Loucy (cell line): Measurements from ENCODE around the gene BAZ1A.

Experiments used
- H2AFZ ChIP-seq: fragments of 200-600 bp; sonication (generic); 2 replicates; pipeline ENCODE4 v1.6.0; 2016; ENCODE audit warnings: antibody characterized with exemption, mild to moderate bottlenecking, low read length, moderate library complexity
- H3F3A ChIP-seq: fragments of 200-600 bp; 2 replicates; pipeline ENCODE4 v1.6.0; 2016; ENCODE audit warnings: antibody characterized with exemption, low read depth, mild to moderate bottlenecking
- H3K27me3 ChIP-seq: fragments of 200-600 bp; sonication (generic); 2 replicates; pipeline ENCODE4 v1.6.1; 2014; ENCODE audit warnings: low read length, mild to moderate bottlenecking; ENCODE audit not compliant: insufficient read depth, poor library complexity, severe bottlenecking
- H3K36me3 ChIP-seq: fragments of 200-600 bp; sonication (generic); 2 replicates; pipeline ENCODE4 v1.6.1; 2016; ENCODE audit warnings: low read length; ENCODE audit not compliant: insufficient read depth
- H3K4me1 ChIP-seq: fragments of 200-600 bp; sonication (generic); 2 replicates; pipeline ENCODE4 v1.5.1; 2014; ENCODE audit warnings: low read length, mild to moderate bottlenecking; ENCODE audit not compliant: insufficient read depth, poor library complexity, severe bottlenecking
- H3K4me2 ChIP-seq: fragments of 200-600 bp; sonication (generic); 2 replicates; pipeline ENCODE4 v1.6.0; 2014; ENCODE audit warnings: antibody characterized with exemption, low read length, low read depth, mild to moderate bottlenecking; ENCODE audit not compliant: poor library complexity, severe bottlenecking
- H3K4me3 ChIP-seq: fragments of 200-600 bp; sonication (generic); 2 replicates; pipeline ENCODE4 v1.5.1; 2014; ENCODE audit warnings: low read length, mild to moderate bottlenecking, mixed read lengths; ENCODE audit not compliant: poor library complexity, severe bottlenecking
- H3K79me2 ChIP-seq: fragments of 200-600 bp; sonication (generic); 2 replicates; pipeline ENCODE4 v1.6.1; 2014; ENCODE audit warnings: low read length; ENCODE audit not compliant: insufficient read depth
- H3K9ac ChIP-seq: fragments of 200-600 bp; sonication (generic); 2 replicates; pipeline ENCODE4 v1.6.0; 2014; ENCODE audit warnings: mild to moderate bottlenecking, low read depth, low read length, moderate library complexity; ENCODE audit not compliant: poor library complexity, severe bottlenecking
- H3K9me2 ChIP-seq: fragments of 200-600 bp; sonication (generic); replicated peaks from 2 replicates; pipeline ENCODE4 v1.6.1; 2016; ENCODE audit warnings: low read depth, low read length, mixed read lengths
- H3K9me3 ChIP-seq: fragments of 200-600 bp; sonication (generic); 2 replicates; pipeline ENCODE4 v1.6.1; 2014; ENCODE audit warnings: mild to moderate bottlenecking, antibody characterized with exemption, low read length, low read depth; ENCODE audit not compliant: insufficient read depth
- H4K20me1 ChIP-seq: fragments of 200-600 bp; sonication (generic); 2 replicates; pipeline ENCODE4 v1.6.0; 2014; ENCODE audit warnings: antibody characterized with exemption, low read length, mild to moderate bottlenecking; ENCODE audit not compliant: insufficient read depth, poor library complexity, severe bottlenecking
- CTCF ChIP-seq: fragments of 200-600 bp; sonication (generic); conservative IDR thresholded peaks from 2 replicates; pipeline ENCODE4 v1.5.1; 2014; ENCODE audit warnings: mild to moderate bottlenecking, antibody characterized with exemption, low read length
- EZH2phosphoT487 ChIP-seq: fragments of 200-600 bp; IDR thresholded peaks from 2 replicates; pipeline ENCODE4 v1.6.1; 2018; ENCODE audit warnings: antibody characterized with exemption, mild to moderate bottlenecking, moderate library complexity, borderline replicate concordance

The BAZ1A gene

GRCh38 chr14:34826661-34827060 lies 48.5 kb downstream of the BAZ1A start:
- H3K9ac ChIP-seq = no peak overlapping the region
- H3F3A ChIP-seq = no peaks in the 10 kb centered on the region
- peaks cover 26% of the 10 kb centered on the region; the same call in 1 of the 2 replicates for H3K36me3 ChIP-seq
- no peaks in the 10 kb centered on the region for H3K9me2 ChIP-seq
- H3K4me2 ChIP-seq = no peak overlapping the region
- H4K20me1 ChIP-seq = no peaks in the 10 kb centered on the region
- TF ChIP-seq EZH2phosphoT487 (no peak), CTCF (no peak)
- no peaks in the 10 kb centered on the region for H3K4me1 ChIP-seq
- H3K79me2 ChIP-seq = peaks cover 12% of the 10 kb centered on the region; the same call in 1 of the 2 replicates
- no peaks in the 10 kb centered on the region for H3K9me3 ChIP-seq
- H3K4me3 ChIP-seq = no peak overlapping the region
- H2AFZ ChIP-seq = no peak overlapping the region
- no peaks in the 10 kb centered on the region for H3K27me3 ChIP-seq

GRCh38 chr14:34824826-34825225 lies 50.3 kb downstream of the BAZ1A start:
- Histone ChIP-seq H3K9me2 (no peaks in the 10 kb centered on the region), H3F3A (no peaks in the 10 kb centered on the region), H3K4me2 (no peak overlapping the region), H3K4me3 (no peak overlapping the region), H3K79me2 (peaks cover 4% of the 10 kb centered on the region; the same call in 1 of the 2 replicates), H3K4me1 (no peaks in the 10 kb centered on the region), H3K36me3 (peaks cover 35% of the 10 kb centered on the region; the same call in 1 of the 2 replicates), H4K20me1 (no peaks in the 10 kb centered on the region), H3K27me3 (no peaks in the 10 kb centered on the region), H3K9me3 (no peaks in the 10 kb centered on the region), H2AFZ (no peak overlapping the region), H3K9ac (no peak overlapping the region)
- no peak for TF ChIP-seq CTCF
- no peak for TF ChIP-seq EZH2phosphoT487

- peaks cover 41% of the 10 kb centered on the region; the same call in 1 of the 2 replicates for H3K36me3 ChIP-seq
- no peaks in the 10 kb centered on the region for H3K9me2 ChIP-seq
- no peaks in the 10 kb centered on the region for H3K4me1 ChIP-seq
- no peaks in the 10 kb centered on the region for H3K27me3 ChIP-seq
- H3K9ac ChIP-seq = no peak overlapping the region
- no peaks in the 10 kb centered on the region for H4K20me1 ChIP-seq
- no peak overlapping the region for H2AFZ ChIP-seq
- no peak overlapping the region for H3K4me2 ChIP-seq
- H3K9me3 ChIP-seq = no peaks in the 10 kb centered on the region
- H3K4me3 ChIP-seq = no peak overlapping the region
- H3K79me2 ChIP-seq = no peaks in the 10 kb centered on the region
- no peak for TF ChIP-seq CTCF
- TF ChIP-seq EZH2phosphoT487 = no peak
- no peaks in the 10 kb centered on the region for H3F3A ChIP-seq
Measured at GRCh38 chr14:34824256-34824655, 50.9 kb downstream of the BAZ1A start.
